SK-N-SH (cell line): Measurements from ENCODE around the gene SLN. TPM values are rescaled to one million over a fixed set of nuclear protein-coding genes. Genes with fewer than 3 reads are reported as not detected.

Experiments used
- CTCF ChIA-PET: fragments of 300-600, 350-600 bp; formaldehyde crosslinking; extraction: SDS; loops from one replicate; lab custom pipeline; 2021; lab: Yijun Ruan, JAX
- POLR2A ChIA-PET: fragments of 350-600 bp; sonication (Branson Sonifier 250); formaldehyde crosslinking; extraction: SDS; loops from one replicate; lab custom pipeline; 2020; ENCODE audit warnings: antibody characterized with exemption, inconsistent platforms; lab: Yijun Ruan, JAX
- DNase-seq: peaks from one replicate; pipeline ENCODE4 v3.0.0; 2012
- H2AFZ ChIP-seq: fragments of 200-600 bp; sonication (generic); 2 replicates; pipeline ENCODE4 v1.8.1; 2016; ENCODE audit warnings: antibody characterized with exemption, mild to moderate bottlenecking, low read depth
- H3F3A ChIP-seq: fragments of 200-600 bp; sonication (generic); replicated peaks from 2 replicates; pipeline ENCODE3; 2016; ENCODE audit warnings: antibody characterized with exemption, mild to moderate bottlenecking; ENCODE audit not compliant: insufficient read depth
- H3K27ac ChIP-seq, 2 experiments: fragments of 200-500 bp in 1 of 2; fragments of 200-600 bp in 1 of 2; sonication (Bioruptor generic) in 1 of 2; sonication (generic), shearing (Covaris generic) in 1 of 2; 2 replicates each; pipeline versions ENCODE4 v1.5.1 to v1.6.1; 2014 to 2016; ENCODE audit warnings: low read depth in 2 of 2, inconsistent platforms in 1 of 2, low read length in 1 of 2, mild to moderate bottlenecking in 1 of 2, mixed read lengths in 1 of 2
- H3K27me3 ChIP-seq: fragments of 200-600 bp; sonication (generic), shearing (Covaris generic); 2 replicates; pipeline ENCODE4 v1.6.1; 2016; ENCODE audit warnings: mixed run types; ENCODE audit not compliant: insufficient read depth
- H3K36me3 ChIP-seq, 2 experiments: fragments of 200-500 bp in 1 of 2; fragments of 200-600 bp in 1 of 2; sonication (Bioruptor generic) in 1 of 2; sonication (generic) in 1 of 2; replicated peaks in 1 of 2; 2 replicates each; pipeline versions ENCODE3 to v1.5.1; 2014 to 2016; ENCODE audit warnings: low read length in 1 of 2, mild to moderate bottlenecking in 1 of 2; ENCODE audit not compliant: insufficient read depth in 2 of 2, control insufficient read depth in 1 of 2
- H3K4me1 ChIP-seq, 2 experiments: fragments of 200-500 bp in 1 of 2; fragments of 200-600 bp in 1 of 2; sonication (Bioruptor generic) in 1 of 2; sonication (generic), shearing (Covaris generic) in 1 of 2; 2 replicates each; pipeline versions ENCODE4 v1.5.1 to v1.6.1; 2014 to 2016; ENCODE audit warnings: low read depth in 1 of 2, low read length in 1 of 2, mixed run types in 1 of 2; ENCODE audit not compliant: insufficient read depth in 2 of 2, control insufficient read depth in 1 of 2
- H3K4me2 ChIP-seq: fragments of 200-600 bp; sonication (generic), shearing (Covaris generic); 2 replicates; pipeline ENCODE4 v1.6.1; 2017; ENCODE audit warnings: mixed run types
- H3K4me3 ChIP-seq, 2 experiments: fragments of 200-500 bp in 1 of 2; fragments of 200-600 bp in 1 of 2; sonication (Bioruptor generic) in 1 of 2; sonication (generic), shearing (Covaris generic) in 1 of 2; 2 replicates each; pipeline versions ENCODE4 v1.5.1 to v1.8.1; 2014 to 2016; ENCODE audit warnings: low read depth in 2 of 2, inconsistent platforms in 1 of 2, low read length in 1 of 2, mild to moderate bottlenecking in 1 of 2, mixed read lengths in 1 of 2, moderate library complexity in 1 of 2
- H3K79me2 ChIP-seq: fragments of 200-600 bp; sonication (generic); 2 replicates; pipeline ENCODE4 v1.8.1; 2017; ENCODE audit warnings: mild to moderate bottlenecking; ENCODE audit not compliant: insufficient read depth
- H3K9ac ChIP-seq: fragments of 200-600 bp; sonication (generic); 2 replicates; pipeline ENCODE4 v1.6.1; 2017; ENCODE audit warnings: mixed run types
- H3K9me2 ChIP-seq: fragments of 200-600 bp; sonication (generic); 2 replicates; pipeline ENCODE4 v1.6.1; 2017; ENCODE audit warnings: mixed run types
- H3K9me3 ChIP-seq: fragments of 200-600 bp; sonication (generic); 2 replicates; pipeline ENCODE4 v1.6.1; 2017; ENCODE audit warnings: mixed run types, mild to moderate bottlenecking, moderate library complexity
- H4K20me1 ChIP-seq: fragments of 200-600 bp; sonication (generic); 2 replicates; pipeline ENCODE4 v1.6.1; 2017; ENCODE audit warnings: mild to moderate bottlenecking, mixed run types; ENCODE audit not compliant: insufficient read depth
- CHD2 ChIP-seq: fragments of 150-350 bp; IDR thresholded peaks from 2 replicates; pipeline ENCODE4 v1.6.1; 2018; ENCODE audit warnings: low read length; ENCODE audit not compliant: partially characterized antibody
- ELF1 ChIP-seq: IDR thresholded peaks from 2 replicates; pipeline ENCODE4 v1.4.0; 2012
- EP300 ChIP-seq, 2 experiments: IDR thresholded peaks; 2 replicates each; pipeline versions ENCODE4 v1.4.0 to v1.6.1; 2012; ENCODE audit warnings: borderline replicate concordance in 1 of 2, low read depth in 1 of 2, low read length in 1 of 2
- FOXJ3 ChIP-seq: sonication (generic); formaldehyde crosslinking; IDR thresholded peaks from 2 replicates; pipeline ENCODE4 v1.5.1; 2020; ENCODE audit warnings: mild to moderate bottlenecking, missing genetic modification reagents
- FOXM1 ChIP-seq: IDR thresholded peaks from 2 replicates; pipeline ENCODE4 v1.4.0; 2012; ENCODE audit warnings: low read depth, mild to moderate bottlenecking
- GABPA ChIP-seq: IDR thresholded peaks from 2 replicates; pipeline ENCODE4 v1.4.0; 2012; ENCODE audit warnings: low read depth, mild to moderate bottlenecking
- GATA2 ChIP-seq: sonication (generic); formaldehyde crosslinking; IDR thresholded peaks from 2 replicates; pipeline ENCODE4 v1.5.0; 2020; ENCODE audit warnings: mild to moderate bottlenecking, missing genetic modification reagents
- JUND ChIP-seq: IDR thresholded peaks from 2 replicates; pipeline ENCODE4 v1.4.0; 2012
- MEF2A ChIP-seq: IDR thresholded peaks from 2 replicates; pipeline ENCODE4 v1.4.0; 2012; ENCODE audit warnings: low read depth, borderline replicate concordance
- NFIC ChIP-seq: IDR thresholded peaks from 2 replicates; pipeline ENCODE4 v1.4.0; 2012; ENCODE audit warnings: borderline replicate concordance
- POLR2AphosphoS5 ChIP-seq: IDR thresholded peaks from 2 replicates; pipeline ENCODE4 v1.6.1; 2012; ENCODE audit warnings: low read depth, low read length
- RAD21 ChIP-seq: IDR thresholded peaks from 2 replicates; pipeline ENCODE4 v1.6.1; 2012; ENCODE audit warnings: mild to moderate bottlenecking, low read length
- RFX5 ChIP-seq: IDR thresholded peaks from 2 replicates; pipeline ENCODE4 v1.6.1; 2012; ENCODE audit warnings: mild to moderate bottlenecking, improper control_type of control experiment, low read length
- RXRA ChIP-seq: IDR thresholded peaks from 2 replicates; pipeline ENCODE4 v1.4.0; 2012; ENCODE audit warnings: low read depth, mild to moderate bottlenecking, borderline replicate concordance
- SIN3A ChIP-seq: IDR thresholded peaks from 2 replicates; pipeline ENCODE4 v1.6.1; 2012; ENCODE audit warnings: low read depth, mild to moderate bottlenecking, low read length, moderate library complexity, borderline replicate concordance
- TAF1 ChIP-seq: IDR thresholded peaks from 2 replicates; pipeline ENCODE4 v1.6.1; 2012; ENCODE audit warnings: low read depth, mild to moderate bottlenecking, low read length, moderate library complexity, borderline replicate concordance
- TCF12 ChIP-seq: IDR thresholded peaks from 2 replicates; pipeline ENCODE4 v1.4.0; 2012
- TEAD4 ChIP-seq: IDR thresholded peaks from 2 replicates; pipeline ENCODE4 v1.4.0; 2012; ENCODE audit warnings: mild to moderate bottlenecking, borderline replicate concordance; ENCODE audit not compliant: insufficient read depth
- YY1 ChIP-seq: IDR thresholded peaks from 2 replicates; pipeline ENCODE4 v1.4.0; 2012; ENCODE audit warnings: low read depth, mild to moderate bottlenecking
- WGBS: methylation state at CpG from one replicate; pipeline ENCODE4 v1.1.6; 2017; ENCODE audit warnings: low lambda C conversion rate; 5-methylcytosine and 5-hydroxymethylcytosine counted together
- polyA plus RNA-seq, 3 experiments: library from polyadenylated mRNA; depleted of rRNA; stranded (reverse); fragments of >200 nt; gene quantifications; 2 replicates each; pipeline ENCODE4 v1.2.3, GENCODE V29; 2012
- TF ChIP-seq, protein P1 (sequence below): fragments of 150-350 bp; IDR thresholded peaks from 2 replicates; pipeline ENCODE4 v1.6.1; 2016; ENCODE audit warnings: mild to moderate bottlenecking, low read depth, low read length
- TF ChIP-seq, protein P2 (sequence below): IDR thresholded peaks from 2 replicates; pipeline ENCODE4 v1.6.1; 2012; ENCODE audit warnings: mild to moderate bottlenecking, low read depth, low read length, moderate library complexity
- TF ChIP-seq, protein P3 (sequence below): IDR thresholded peaks from 2 replicates; pipeline ENCODE4; 2012

SLN gene
- polyA plus RNA-seq, 1 of the 3 experiments (the other 2 are of a cell fraction) = not detected

DNA sequence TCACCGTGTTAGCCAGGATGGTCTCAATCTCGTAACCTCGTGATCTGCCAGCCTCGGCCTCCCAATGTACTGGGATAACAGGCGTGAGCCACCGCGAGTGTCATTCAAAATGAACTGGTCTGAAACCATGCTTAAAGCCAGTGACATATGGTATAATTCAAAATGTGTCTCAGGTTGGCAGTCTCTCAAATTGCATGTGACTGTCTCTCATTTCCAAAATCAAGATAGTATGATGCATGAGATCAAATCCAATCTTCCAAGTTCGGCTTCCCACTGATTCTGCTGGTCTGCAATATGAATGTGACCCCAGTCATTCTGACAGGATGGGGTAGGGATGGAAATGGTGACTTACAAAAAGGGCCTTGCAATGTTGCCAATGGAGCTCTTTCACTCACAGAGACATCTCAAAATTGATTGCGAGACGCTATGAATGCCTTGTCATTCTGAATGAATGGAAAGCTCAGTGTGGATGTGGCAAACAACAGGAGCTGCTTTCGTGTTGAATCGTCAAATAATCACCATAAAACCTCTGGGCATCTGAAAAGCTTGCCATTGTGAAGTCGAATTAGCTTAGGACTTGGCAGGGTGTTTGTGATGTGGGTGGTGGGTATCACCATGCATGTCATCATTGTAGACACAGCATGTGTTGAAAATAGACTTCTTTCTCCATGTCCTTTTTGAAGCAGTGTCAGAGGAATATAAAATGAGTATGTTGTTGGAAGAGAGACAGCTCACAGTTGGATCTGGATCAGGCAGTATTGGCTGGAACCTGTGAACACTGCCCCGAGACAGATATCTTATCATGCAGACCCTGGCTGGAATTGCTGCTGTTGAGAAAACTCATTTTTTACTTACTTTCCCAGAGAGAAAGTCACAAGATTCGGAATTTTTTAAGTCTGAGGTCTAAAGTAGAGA is 12.2 kb downstream of the SLN start:
- Histone ChIP-seq H3K9ac (no peak overlapping the region), H2AFZ (no peak overlapping the region), H3K36me3 (no peaks in the 10 kb centered on the region), H3K4me1 (peaks cover 0 to 9% of the 10 kb centered on the region in 2 experiments; a peak in 1 of 4 replicates), H3K27ac (no peak overlapping the region), H3F3A (peaks cover 20% of the 10 kb centered on the region), H3K4me2 (no peak overlapping the region), H3K27me3 (no peaks in the 10 kb centered on the region), H3K9me3 (no peaks in the 10 kb centered on the region), H3K9me2 (no peaks in the 10 kb centered on the region), H3K4me3 (no peak overlapping the region), H4K20me1 (no peaks in the 10 kb centered on the region), H3K79me2 (no peaks in the 10 kb centered on the region)
- ChIA-PET CTCF (interaction anchor here (1.0 to 2.1 kb wide), 3 partner anchors 10 to 150 kb away, joined by 4 to 10 read pairs (median 5); no protein-coding TSS in a partner anchor), POLR2A (no interaction called here)
- no peak for TF ChIP-seq FOXM1
- TF ChIP-seq JUND = no peak
- no peak for TF ChIP-seq POLR2AphosphoS5
- TF ChIP-seq GABPA = no peak
- TF ChIP-seq TCF12 = no peak
- TF ChIP-seq NFIC = no peak
- TF ChIP-seq SIN3A = no peak
- TF ChIP-seq, protein P1, sequence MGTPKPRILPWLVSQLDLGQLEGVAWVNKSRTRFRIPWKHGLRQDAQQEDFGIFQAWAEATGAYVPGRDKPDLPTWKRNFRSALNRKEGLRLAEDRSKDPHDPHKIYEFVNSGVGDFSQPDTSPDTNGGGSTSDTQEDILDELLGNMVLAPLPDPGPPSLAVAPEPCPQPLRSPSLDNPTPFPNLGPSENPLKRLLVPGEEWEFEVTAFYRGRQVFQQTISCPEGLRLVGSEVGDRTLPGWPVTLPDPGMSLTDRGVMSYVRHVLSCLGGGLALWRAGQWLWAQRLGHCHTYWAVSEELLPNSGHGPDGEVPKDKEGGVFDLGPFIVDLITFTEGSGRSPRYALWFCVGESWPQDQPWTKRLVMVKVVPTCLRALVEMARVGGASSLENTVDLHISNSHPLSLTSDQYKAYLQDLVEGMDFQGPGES = no peak
- no peak for TF ChIP-seq YY1
- no peak for TF ChIP-seq FOXJ3 (CRISPR knock-in tag)
- TF ChIP-seq GATA2 = no peak
- 76% methylated on average over 15 of the region's 15 CpGs for WGBS
- DNase-seq = no peak

DNA sequence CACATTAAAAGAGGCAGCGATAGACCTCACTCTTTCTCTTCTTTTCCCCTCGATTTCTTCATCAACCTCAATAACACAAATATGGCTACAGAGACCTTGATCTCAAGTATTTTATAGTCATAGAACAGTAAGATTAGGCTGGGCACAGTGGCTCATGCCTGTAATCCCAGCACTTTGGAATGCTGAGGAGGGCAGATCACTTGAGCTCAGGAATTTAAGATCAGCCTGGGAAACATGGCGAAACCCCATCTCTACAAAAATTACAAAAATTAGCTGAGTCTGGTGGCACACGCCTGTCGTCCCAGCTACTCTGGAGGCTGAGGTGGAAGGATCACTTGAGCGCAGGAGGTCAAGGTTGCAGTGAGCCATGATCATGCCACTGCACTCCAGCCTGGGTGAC is 14.6 kb downstream of the SLN start:
- DNase-seq = no peak
- Histone ChIP-seq H3K27ac (peak overlapping the region in 1 of 2 experiments; percentile 81; a peak in 1 of 4 replicates), H3K4me2 (peak overlapping the region; percentile 48; the same call in 1 of the 2 replicates), H3K27me3 (no peaks in the 10 kb centered on the region), H4K20me1 (no peaks in the 10 kb centered on the region), H3K4me1 (peaks cover 0 to 9% of the 10 kb centered on the region in 2 experiments; a peak in 1 of 4 replicates), H3K9ac (no peak overlapping the region), H3K9me3 (no peaks in the 10 kb centered on the region), H3K79me2 (no peaks in the 10 kb centered on the region), H3F3A (peaks cover 20% of the 10 kb centered on the region), H3K9me2 (no peaks in the 10 kb centered on the region), H3K36me3 (no peaks in the 10 kb centered on the region), H3K4me3 (no peak overlapping the region), H2AFZ (0 out of 2 replicates have a peak overlapping the region, but pooled peaks have one; percentile 30)
- WGBS = 78% methylated on average over 6 of the region's 6 CpGs
- CTCF ChIA-PET = interaction anchor here (1.2 to 2.0 kb wide), 4 partner anchors 8 to 148 kb away, joined by 4 to 10 read pairs (median 6); no protein-coding TSS in a partner anchor
- POLR2A ChIA-PET = no interaction called here
- TF ChIP-seq EP300 (IDR thresholded peaks at IDR 0.05; ENCODE audit: borderline replicate concordance in 1 of 2, low read depth in 1 of 2, low read length in 1 of 2) (no peak), TEAD4 (no peak), ELF1 (no peak), SIN3A (no peak), RXRA (no peak), POLR2AphosphoS5 (no peak), CHD2 (no peak), YY1 (no peak), RAD21 (no peak), MEF2A (no peak), TCF12 (no peak), GATA2 (no peak), GABPA (no peak), TAF1 (no peak), JUND (no peak), RFX5 (no peak), FOXJ3 (CRISPR knock-in tag) (no peak)
- TF ChIP-seq, protein P2, sequence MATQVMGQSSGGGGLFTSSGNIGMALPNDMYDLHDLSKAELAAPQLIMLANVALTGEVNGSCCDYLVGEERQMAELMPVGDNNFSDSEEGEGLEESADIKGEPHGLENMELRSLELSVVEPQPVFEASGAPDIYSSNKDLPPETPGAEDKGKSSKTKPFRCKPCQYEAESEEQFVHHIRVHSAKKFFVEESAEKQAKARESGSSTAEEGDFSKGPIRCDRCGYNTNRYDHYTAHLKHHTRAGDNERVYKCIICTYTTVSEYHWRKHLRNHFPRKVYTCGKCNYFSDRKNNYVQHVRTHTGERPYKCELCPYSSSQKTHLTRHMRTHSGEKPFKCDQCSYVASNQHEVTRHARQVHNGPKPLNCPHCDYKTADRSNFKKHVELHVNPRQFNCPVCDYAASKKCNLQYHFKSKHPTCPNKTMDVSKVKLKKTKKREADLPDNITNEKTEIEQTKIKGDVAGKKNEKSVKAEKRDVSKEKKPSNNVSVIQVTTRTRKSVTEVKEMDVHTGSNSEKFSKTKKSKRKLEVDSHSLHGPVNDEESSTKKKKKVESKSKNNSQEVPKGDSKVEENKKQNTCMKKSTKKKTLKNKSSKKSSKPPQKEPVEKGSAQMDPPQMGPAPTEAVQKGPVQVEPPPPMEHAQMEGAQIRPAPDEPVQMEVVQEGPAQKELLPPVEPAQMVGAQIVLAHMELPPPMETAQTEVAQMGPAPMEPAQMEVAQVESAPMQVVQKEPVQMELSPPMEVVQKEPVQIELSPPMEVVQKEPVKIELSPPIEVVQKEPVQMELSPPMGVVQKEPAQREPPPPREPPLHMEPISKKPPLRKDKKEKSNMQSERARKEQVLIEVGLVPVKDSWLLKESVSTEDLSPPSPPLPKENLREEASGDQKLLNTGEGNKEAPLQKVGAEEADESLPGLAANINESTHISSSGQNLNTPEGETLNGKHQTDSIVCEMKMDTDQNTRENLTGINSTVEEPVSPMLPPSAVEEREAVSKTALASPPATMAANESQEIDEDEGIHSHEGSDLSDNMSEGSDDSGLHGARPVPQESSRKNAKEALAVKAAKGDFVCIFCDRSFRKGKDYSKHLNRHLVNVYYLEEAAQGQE = no peak
- TF ChIP-seq, protein P3, sequence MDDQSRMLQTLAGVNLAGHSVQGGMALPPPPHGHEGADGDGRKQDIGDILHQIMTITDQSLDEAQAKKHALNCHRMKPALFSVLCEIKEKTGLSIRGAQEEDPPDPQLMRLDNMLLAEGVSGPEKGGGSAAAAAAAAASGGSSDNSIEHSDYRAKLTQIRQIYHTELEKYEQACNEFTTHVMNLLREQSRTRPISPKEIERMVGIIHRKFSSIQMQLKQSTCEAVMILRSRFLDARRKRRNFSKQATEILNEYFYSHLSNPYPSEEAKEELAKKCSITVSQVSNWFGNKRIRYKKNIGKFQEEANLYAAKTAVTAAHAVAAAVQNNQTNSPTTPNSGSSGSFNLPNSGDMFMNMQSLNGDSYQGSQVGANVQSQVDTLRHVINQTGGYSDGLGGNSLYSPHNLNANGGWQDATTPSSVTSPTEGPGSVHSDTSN = no peak
